ENCODE data around the gene HPRT1. TPM values are rescaled to one million over a fixed set of nuclear protein-coding genes. Genes with fewer than 3 reads are reported as not detected.

Gene HPRT1
- total RNA-seq, 4 donors from 2014 or later = 3.2 to 9.1 (median 4.8) TPM

- DNase-seq (ENCODE audit: low spot score in 2 of 2) = no peak
- WGBS, 2 donors = 86 to 91% methylated on average over 15 of the region's 15 CpGs
- TF ChIP-seq POLR2A (IDR thresholded peaks at IDR 0.05) = no peak
- no peak for TF ChIP-seq CTCF (IDR thresholded peaks at IDR 0.05)
- intact Hi-C loops (cut with DNase I; ENCODE audit: low total_unique reads) = no loop called here
- no peak overlapping the region for H3K4me3 ChIP-seq (ENCODE audit: low read depth, poor library complexity, severe bottlenecking)
Measured at GRCh38 chrX:134525086-134525792, 65.3 kb downstream of the HPRT1 start.

- no peak overlapping the region for H3K4me3 ChIP-seq (ENCODE audit: low read depth, poor library complexity, severe bottlenecking)
- intact Hi-C loops (cut with DNase I; ENCODE audit: low total_unique reads) = no loop called here
- WGBS, 2 donors = 83 to 95% methylated on average over 5 of the region's 5 CpGs
- TF ChIP-seq POLR2A (IDR thresholded peaks at IDR 0.05) = no peak
- TF ChIP-seq CTCF (IDR thresholded peaks at IDR 0.05) = no peak
- no peak for DNase-seq (ENCODE audit: low spot score in 2 of 2)
Measured at GRCh38 chrX:134526399-134526798, 66.4 kb downstream of the HPRT1 start.

- H3K4me3 ChIP-seq (ENCODE audit: low read depth, poor library complexity, severe bottlenecking) = no peak overlapping the region
- no peak for DNase-seq (ENCODE audit: low spot score in 2 of 2)
- 44 to 54% methylated on average over 3 of the region's 3 CpGs for WGBS, 2 donors
- TF ChIP-seq CTCF (IDR thresholded peaks at IDR 0.05) = no peak
- TF ChIP-seq POLR2A (IDR thresholded peaks at IDR 0.05) = no peak
- intact Hi-C loops (cut with DNase I; ENCODE audit: low total_unique reads) = no loop called here
Measured at GRCh38 chrX:134528960-134529359, 69.0 kb downstream of the HPRT1 start.

- WGBS, 2 donors = 83 to 96% methylated on average over 5 to 6 of the region's 6 CpGs
- TF ChIP-seq CTCF (IDR thresholded peaks at IDR 0.05) (no peak), POLR2A (IDR thresholded peaks at IDR 0.05) (no peak)
- intact Hi-C loops (cut with DNase I; ENCODE audit: low total_unique reads) = no loop called here
- H3K4me3 ChIP-seq (ENCODE audit: low read depth, poor library complexity, severe bottlenecking) = no peak overlapping the region
- no peak for DNase-seq (ENCODE audit: low spot score in 2 of 2)
Measured at GRCh38 chrX:134529481-134529880, 69.5 kb downstream of the HPRT1 start.

GRCh38 chrX:134530845-134531244, 70.9 kb downstream of the HPRT1 start:
- H3K4me3 ChIP-seq (ENCODE audit: low read depth, poor library complexity, severe bottlenecking) = no peak overlapping the region
- TF ChIP-seq CTCF (IDR thresholded peaks at IDR 0.05) (no peak), POLR2A (IDR thresholded peaks at IDR 0.05) (no peak)
- 86 to 93% methylated on average over 7 of the region's 7 CpGs for WGBS, 2 donors
- DNase-seq (ENCODE audit: low spot score in 2 of 2) = no peak
- intact Hi-C loops (cut with DNase I; ENCODE audit: low total_unique reads) = no loop called here

GRCh38 chrX:134533352-134533751, 73.4 kb downstream of the HPRT1 start:
- no peak for TF ChIP-seq CTCF (IDR thresholded peaks at IDR 0.05)
- TF ChIP-seq POLR2A (IDR thresholded peaks at IDR 0.05) = no peak
- 71 to 88% methylated on average over 9 of the region's 9 CpGs for WGBS, 2 donors
- no peak overlapping the region for H3K4me3 ChIP-seq (ENCODE audit: low read depth, poor library complexity, severe bottlenecking)
- intact Hi-C loops (cut with DNase I; ENCODE audit: low total_unique reads) = no loop called here
- no peak for DNase-seq (ENCODE audit: low spot score in 2 of 2)

Measured in lower leg skin (tissue), 4 donors.